Stimulated activated CD8-positive, alpha-beta memory T cell treated with anti-CD3 and anti-CD28 coated beads, Interleukin-4, amount 100 ng/mL, for 48 hours (primary cell): ENCODE data around the gene GPR157.

Experiments used
- DNase-seq: peaks from one replicate; pipeline ENCODE4 v3.0.0-alpha.2; 2020

The GPR157 gene

GRCh38 chr1:9059891-9060744 is 68.8 kb downstream of the GPR157 start:
- DNase-seq, result no peak

GRCh38 chr1:9058465-9058864 is 70.4 kb downstream of the GPR157 start:
- DNase-seq, result no peak

GRCh38 chr1:9057851-9058250 is 71.1 kb downstream of the GPR157 start:
- DNase-seq, result no peak

GRCh38 chr1:9052272-9053049 is 76.4 kb downstream of the GPR157 start:
- DNase-seq, result no peak

- DNase-seq, result no peak
These were observed 77.5 kb downstream of the GPR157 start for GRCh38 chr1:9051379-9051778.

- no peak for DNase-seq
These were observed 78.1 kb downstream of the GPR157 start for GRCh38 chr1:9050803-9051202.
